DOHH2 (cell line): ENCODE data around the gene RMI1.

ENCODE experiments used
- EZH2phosphoT487 ChIP-seq: fragments of 200-600 bp; sonication (generic); IDR thresholded peaks from 2 replicates; pipeline ENCODE4 v1.6.1; 2017; ENCODE audit warnings: borderline replicate concordance, mild to moderate bottlenecking, antibody characterized with exemption, low read length, moderate library complexity, mixed read lengths
- TF ChIP-seq, protein P1 (sequence below): fragments of 200-600 bp; sonication (generic); IDR thresholded peaks from one replicate; pipeline ENCODE4 v1.5.1; 2014; ENCODE audit warnings: antibody characterized with exemption, mild to moderate bottlenecking, low read depth, low read length; ENCODE audit not compliant: poor library complexity, severe bottlenecking

DNA sequence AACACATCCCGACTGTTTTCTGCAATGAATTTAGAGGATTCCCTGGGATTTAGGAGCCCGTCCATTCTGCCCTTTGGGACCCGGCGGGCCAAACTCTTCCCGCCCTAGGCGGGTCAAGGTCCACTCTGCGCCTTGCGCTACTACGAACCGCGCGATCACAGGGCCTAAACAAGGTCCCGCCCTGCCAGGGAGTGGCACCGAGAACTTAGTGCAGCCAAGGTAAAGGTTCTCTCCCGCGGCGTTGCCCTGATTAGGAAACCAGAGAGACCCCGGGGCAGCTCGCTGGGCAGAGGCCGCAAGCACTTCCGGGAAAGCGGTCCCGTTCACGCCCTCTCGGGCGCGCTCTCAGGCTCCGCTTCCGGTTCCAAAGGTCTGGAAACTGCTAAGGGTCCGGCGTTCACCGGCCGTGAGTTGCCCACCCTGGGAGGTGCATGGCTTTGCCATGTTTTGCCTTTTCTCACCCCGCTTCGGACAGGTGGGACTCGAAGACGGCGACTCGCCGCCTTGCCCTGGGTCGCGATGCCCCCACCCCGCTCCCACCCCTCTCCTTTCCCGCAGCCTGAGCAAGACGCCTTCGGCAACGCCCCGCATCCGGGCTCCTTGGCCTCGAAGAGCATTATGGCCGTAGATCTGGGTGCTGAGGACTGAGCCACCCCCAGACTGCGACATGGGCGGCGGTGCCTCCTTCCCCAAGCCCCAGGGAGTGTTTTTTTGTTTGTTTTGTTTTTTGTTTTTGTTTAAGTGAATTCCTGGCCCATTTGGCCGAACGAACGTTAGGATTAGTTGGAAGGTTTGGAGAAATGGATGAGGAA, 24.0 kb upstream of the RMI1 start:
- TF ChIP-seq, protein P1, sequence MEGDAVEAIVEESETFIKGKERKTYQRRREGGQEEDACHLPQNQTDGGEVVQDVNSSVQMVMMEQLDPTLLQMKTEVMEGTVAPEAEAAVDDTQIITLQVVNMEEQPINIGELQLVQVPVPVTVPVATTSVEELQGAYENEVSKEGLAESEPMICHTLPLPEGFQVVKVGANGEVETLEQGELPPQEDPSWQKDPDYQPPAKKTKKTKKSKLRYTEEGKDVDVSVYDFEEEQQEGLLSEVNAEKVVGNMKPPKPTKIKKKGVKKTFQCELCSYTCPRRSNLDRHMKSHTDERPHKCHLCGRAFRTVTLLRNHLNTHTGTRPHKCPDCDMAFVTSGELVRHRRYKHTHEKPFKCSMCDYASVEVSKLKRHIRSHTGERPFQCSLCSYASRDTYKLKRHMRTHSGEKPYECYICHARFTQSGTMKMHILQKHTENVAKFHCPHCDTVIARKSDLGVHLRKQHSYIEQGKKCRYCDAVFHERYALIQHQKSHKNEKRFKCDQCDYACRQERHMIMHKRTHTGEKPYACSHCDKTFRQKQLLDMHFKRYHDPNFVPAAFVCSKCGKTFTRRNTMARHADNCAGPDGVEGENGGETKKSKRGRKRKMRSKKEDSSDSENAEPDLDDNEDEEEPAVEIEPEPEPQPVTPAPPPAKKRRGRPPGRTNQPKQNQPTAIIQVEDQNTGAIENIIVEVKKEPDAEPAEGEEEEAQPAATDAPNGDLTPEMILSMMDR = no peak
- TF ChIP-seq EZH2phosphoT487 = no peak
